Esophagus muscularis mucosa (tissue), 4 donors: ENCODE measurements around the gene RPL12. TPM values are rescaled to one million over a fixed set of nuclear protein-coding genes. Genes with fewer than 3 reads are reported as not detected.

ENCODE experiments used
- DNase-seq: peaks from one replicate; pipeline ENCODE4 v3.0.0-alpha.2; 2017; ENCODE audit errors: extremely low spot score
- H3K27ac ChIP-seq, 4 donors: fragments of 200-600 bp; sonication (generic); replicated peaks in 1 of 4; 1 replicate in 3 of 4; 2 replicates in 1 of 4; pipeline ENCODE4 v1.5.1; 2016 to 2019; ENCODE audit warnings: mild to moderate bottlenecking in 1 of 4
- H3K27me3 ChIP-seq, 4 donors: fragments of 200-600 bp; sonication (generic); one replicate each; pipeline versions ENCODE4 v1.5.1 to v1.6.0; 2016 to 2019
- H3K36me3 ChIP-seq, 4 donors: fragments of 200-600 bp; sonication (generic); one replicate each; pipeline ENCODE4 v1.5.1; 2016 to 2019
- H3K4me1 ChIP-seq, 4 donors: fragments of 200-600 bp; sonication (generic); one replicate each; pipeline ENCODE4 v1.5.1; 2016 to 2019
- H3K4me3 ChIP-seq, 4 donors: fragments of 200-600 bp; sonication (generic); 1 replicate in 2 of 4; 2 replicates in 2 of 4; pipeline ENCODE4 v1.5.1; 2016 to 2019; ENCODE audit warnings: mild to moderate bottlenecking in 4 of 4, moderate library complexity in 1 of 4
- H3K9me3 ChIP-seq, 4 donors: fragments of 200-600 bp; sonication (generic); 1 replicate in 3 of 4; 2 replicates in 1 of 4; pipeline ENCODE4 v1.5.1; 2016 to 2019
- EP300 ChIP-seq: sonication (generic); formaldehyde crosslinking; IDR thresholded peaks from one replicate; pipeline ENCODE4 v1.6.1; 2017; ENCODE audit warnings: antibody characterized with exemption
- POLR2A ChIP-seq: fragments of 450-650 bp; IDR thresholded peaks from one replicate; pipeline ENCODE4 v1.6.1; 2017; ENCODE audit warnings: antibody characterized with exemption, moderate library complexity, mild to moderate bottlenecking, low read depth
- POLR2AphosphoS5 ChIP-seq, 2 donors: sonication (generic); formaldehyde crosslinking; IDR thresholded peaks; one replicate each; pipeline ENCODE4 v1.6.1; 2017; ENCODE audit warnings: antibody characterized with exemption in 2 of 2
- WGBS: methylation state at CpG from one replicate; pipeline ENCODE4 v1.1.5; 2018; 5-methylcytosine and 5-hydroxymethylcytosine counted together
- intact Hi-C: fragments of 100-400 bp; cut with DNase I; formaldehyde crosslinking; loops from one replicate; pipeline ENCODE4 v1.15.1; 2023
- total RNA-seq, 4 donors: library from RNA; depleted of rRNA; stranded (reverse); fragments of >200 nt; gene quantifications; one replicate each; pipeline versions ENCODE4 v1.1.0 to v1.2.1, GENCODE V29; 2016
- TF ChIP-seq, protein P1 (sequence below), 3 experiments: fragments of 200-600 bp in 2 of 3; fragments of 450-650 bp in 1 of 3; sonication (generic) in 2 of 3; IDR thresholded peaks; one replicate each; pipeline ENCODE4 v1.5.1; 2017 to 2019; ENCODE audit warnings: antibody characterized with exemption in 3 of 3, mild to moderate bottlenecking in 2 of 3, moderate library complexity in 1 of 3

Gene RPL12
- total RNA-seq, 4 donors from 2014 or later = 880 to 2,334 (median 1,732) TPM

DNA sequence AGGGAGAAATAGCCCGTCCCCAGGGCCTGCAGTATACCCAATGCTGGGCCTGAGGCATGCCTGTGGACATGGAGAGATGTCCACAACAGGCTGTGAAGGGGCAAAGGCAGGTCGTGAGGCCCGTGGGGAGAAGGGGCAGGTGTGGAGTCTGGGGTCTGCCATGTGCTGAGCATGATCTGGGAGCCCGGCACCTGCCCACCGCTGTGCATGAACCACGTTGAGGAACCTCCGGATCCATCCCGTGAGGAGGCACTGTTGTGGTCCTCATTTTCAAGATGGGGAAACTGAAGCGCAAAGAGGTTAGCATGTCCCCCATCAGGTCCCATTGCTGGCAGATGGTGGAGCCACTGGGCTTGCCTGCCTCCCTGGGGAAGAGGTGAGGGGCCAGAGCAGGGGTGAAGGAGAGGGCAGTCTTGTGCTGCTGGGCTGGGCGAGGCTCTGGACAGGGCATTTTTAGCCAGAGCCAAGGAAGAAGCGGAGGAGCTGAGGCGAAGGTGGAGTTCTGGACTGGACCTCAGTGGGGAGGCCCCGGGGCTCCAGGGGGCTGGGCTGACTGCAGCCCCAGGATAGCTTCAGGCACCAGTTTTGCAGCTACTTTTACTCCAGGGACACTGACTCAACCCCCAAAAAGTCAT lies 46.6 kb upstream of the RPL12 start:
- H3K4me1 ChIP-seq = peaks cover 0 to 10% (median 7%) of the 10 kb centered on the region in 4 donors
- DNase-seq = no peak
- TF ChIP-seq POLR2A (no peak), POLR2AphosphoS5 (IDR thresholded peaks at IDR 0.05) (no peak), EP300 (no peak)
- TF ChIP-seq, protein P1, sequence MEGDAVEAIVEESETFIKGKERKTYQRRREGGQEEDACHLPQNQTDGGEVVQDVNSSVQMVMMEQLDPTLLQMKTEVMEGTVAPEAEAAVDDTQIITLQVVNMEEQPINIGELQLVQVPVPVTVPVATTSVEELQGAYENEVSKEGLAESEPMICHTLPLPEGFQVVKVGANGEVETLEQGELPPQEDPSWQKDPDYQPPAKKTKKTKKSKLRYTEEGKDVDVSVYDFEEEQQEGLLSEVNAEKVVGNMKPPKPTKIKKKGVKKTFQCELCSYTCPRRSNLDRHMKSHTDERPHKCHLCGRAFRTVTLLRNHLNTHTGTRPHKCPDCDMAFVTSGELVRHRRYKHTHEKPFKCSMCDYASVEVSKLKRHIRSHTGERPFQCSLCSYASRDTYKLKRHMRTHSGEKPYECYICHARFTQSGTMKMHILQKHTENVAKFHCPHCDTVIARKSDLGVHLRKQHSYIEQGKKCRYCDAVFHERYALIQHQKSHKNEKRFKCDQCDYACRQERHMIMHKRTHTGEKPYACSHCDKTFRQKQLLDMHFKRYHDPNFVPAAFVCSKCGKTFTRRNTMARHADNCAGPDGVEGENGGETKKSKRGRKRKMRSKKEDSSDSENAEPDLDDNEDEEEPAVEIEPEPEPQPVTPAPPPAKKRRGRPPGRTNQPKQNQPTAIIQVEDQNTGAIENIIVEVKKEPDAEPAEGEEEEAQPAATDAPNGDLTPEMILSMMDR (IDR thresholded peaks at IDR 0.05) = no peak
- H3K36me3 ChIP-seq = peaks cover 15 to 83% (median 75%) of the 10 kb centered on the region in 4 donors
- H3K9me3 ChIP-seq = no peaks in the 10 kb centered on the region
- intact Hi-C loops = no loop called here
- H3K27me3 ChIP-seq = no peaks in the 10 kb centered on the region
- no peak overlapping the region for H3K27ac ChIP-seq
- no peak overlapping the region for H3K4me3 ChIP-seq
- WGBS = 94% methylated on average over 9 of the region's 13 CpGs

DNA sequence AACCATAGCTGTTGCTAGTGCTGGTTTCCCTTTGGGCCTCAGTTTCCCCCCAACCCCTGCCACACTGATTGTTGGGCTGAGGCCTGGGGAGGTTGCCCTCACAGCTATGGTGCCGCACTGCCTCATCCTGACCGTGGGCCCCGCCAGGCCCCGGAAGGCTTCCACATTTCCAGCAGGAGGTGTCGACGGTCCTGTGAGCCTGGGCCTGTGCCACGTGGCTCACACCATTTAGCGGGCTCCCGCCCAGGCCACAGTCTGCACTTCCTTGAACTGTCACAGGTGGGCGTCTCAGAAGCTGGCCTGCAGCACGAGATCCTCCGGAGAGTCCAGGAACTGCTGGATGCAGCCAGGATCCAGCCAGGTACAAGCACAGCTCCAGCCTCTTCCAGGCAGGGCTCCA lies 45.8 kb upstream of the RPL12 start:
- intact Hi-C loops = no loop called here
- WGBS = no CpG with 5 or more reads among the region's 12 CpGs
- no peaks in the 10 kb centered on the region for H3K27me3 ChIP-seq
- H3K4me1 ChIP-seq = peaks cover 0 to 10% (median 7%) of the 10 kb centered on the region in 4 donors
- no peak overlapping the region for H3K4me3 ChIP-seq
- H3K36me3 ChIP-seq = peaks cover 15 to 84% (median 76%) of the 10 kb centered on the region in 4 donors
- H3K27ac ChIP-seq = no peak overlapping the region
- TF ChIP-seq EP300 = no peak
- TF ChIP-seq POLR2A = no peak
- TF ChIP-seq POLR2AphosphoS5 (IDR thresholded peaks at IDR 0.05) = no peak
- TF ChIP-seq, protein P1 (IDR thresholded peaks at IDR 0.05) = no peak
- DNase-seq = no peak
- H3K9me3 ChIP-seq = no peaks in the 10 kb centered on the region

DNA sequence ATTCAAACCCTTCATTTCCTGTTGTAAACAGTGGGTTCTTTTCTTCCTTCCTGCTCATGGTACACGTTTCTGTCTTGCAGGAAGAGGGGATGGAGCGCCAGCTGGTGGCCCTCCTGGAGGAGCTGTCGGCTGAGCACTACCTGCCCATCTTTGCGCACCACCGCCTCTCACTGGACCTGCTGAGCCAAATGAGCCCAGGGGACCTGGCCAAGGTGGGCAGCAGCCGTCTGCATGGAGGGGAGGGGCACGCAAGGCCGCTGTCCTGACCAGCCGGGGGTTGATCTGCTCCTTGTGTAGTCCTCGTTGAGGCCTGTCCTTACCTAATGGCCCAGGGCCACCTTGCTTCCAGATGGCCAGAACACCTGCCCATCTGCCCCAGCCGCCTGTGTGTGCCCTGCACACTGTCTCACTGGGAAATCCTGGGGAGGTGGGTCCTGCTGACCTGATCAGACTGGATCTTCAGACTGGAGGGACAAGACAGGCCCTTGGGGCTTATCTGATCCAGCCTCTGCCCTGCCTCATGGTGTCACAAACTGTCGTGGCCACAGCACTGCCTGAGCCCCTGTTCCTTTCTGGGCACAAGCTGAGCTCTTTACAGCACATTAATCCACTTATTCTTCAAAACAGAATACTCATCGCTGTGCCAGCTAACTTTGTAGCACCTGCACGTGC lies 44.8 kb upstream of the RPL12 start:
- peaks cover 0 to 10% (median 7%) of the 10 kb centered on the region in 4 donors for H3K4me1 ChIP-seq

DNA sequence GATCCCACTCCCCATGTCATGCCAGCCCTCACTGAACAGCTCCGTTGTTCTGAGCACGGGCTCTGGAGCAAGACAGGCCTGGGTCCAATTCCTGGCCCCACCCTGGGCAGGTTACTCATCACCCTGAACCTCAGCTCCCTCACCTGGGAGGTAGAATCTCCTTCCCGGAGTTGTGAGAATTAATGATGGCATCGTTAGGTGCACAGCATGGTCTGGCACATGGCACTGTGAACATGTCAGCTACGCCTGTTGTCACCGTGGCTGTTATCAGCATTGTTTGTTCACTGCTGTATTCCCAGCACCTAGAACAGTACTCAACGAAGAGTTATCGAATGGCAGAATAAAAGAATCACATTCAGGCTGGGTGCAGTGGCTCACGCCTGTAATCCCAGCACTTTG lies 43.1 kb upstream of the RPL12 start:
- intact Hi-C loops = no loop called here
- H3K4me3 ChIP-seq = no peak overlapping the region
- no peaks in the 10 kb centered on the region for H3K9me3 ChIP-seq
- WGBS = 94% methylated on average over 8 of the region's 9 CpGs
- TF ChIP-seq EP300 (no peak), POLR2A (no peak)
- H3K27ac ChIP-seq = no peak overlapping the region
- no peaks in the 10 kb centered on the region for H3K27me3 ChIP-seq
- peaks cover 15 to 93% (median 89%) of the 10 kb centered on the region in 4 donors for H3K36me3 ChIP-seq
- peaks cover 0 to 10% (median 7%) of the 10 kb centered on the region in 4 donors for H3K4me1 ChIP-seq
- no peak for DNase-seq

More for the DNA sequence above, 44.8 kb upstream of the RPL12 start:
- Histone ChIP-seq H3K9me3 (no peaks in the 10 kb centered on the region), H3K27me3 (no peaks in the 10 kb centered on the region), H3K36me3 (peaks cover 15 to 84% (median 77%) of the 10 kb centered on the region in 4 donors), H3K27ac (no peak overlapping the region), H3K4me3 (no peak overlapping the region)
- WGBS = 80% methylated on average over 8 of the region's 14 CpGs
- DNase-seq = no peak
- no peak for TF ChIP-seq EP300
- no peak for TF ChIP-seq POLR2AphosphoS5 (IDR thresholded peaks at IDR 0.05)
- TF ChIP-seq POLR2A = no peak
- TF ChIP-seq, protein P1 (IDR thresholded peaks at IDR 0.05) = no peak
- intact Hi-C loops = no loop called here

DNA sequence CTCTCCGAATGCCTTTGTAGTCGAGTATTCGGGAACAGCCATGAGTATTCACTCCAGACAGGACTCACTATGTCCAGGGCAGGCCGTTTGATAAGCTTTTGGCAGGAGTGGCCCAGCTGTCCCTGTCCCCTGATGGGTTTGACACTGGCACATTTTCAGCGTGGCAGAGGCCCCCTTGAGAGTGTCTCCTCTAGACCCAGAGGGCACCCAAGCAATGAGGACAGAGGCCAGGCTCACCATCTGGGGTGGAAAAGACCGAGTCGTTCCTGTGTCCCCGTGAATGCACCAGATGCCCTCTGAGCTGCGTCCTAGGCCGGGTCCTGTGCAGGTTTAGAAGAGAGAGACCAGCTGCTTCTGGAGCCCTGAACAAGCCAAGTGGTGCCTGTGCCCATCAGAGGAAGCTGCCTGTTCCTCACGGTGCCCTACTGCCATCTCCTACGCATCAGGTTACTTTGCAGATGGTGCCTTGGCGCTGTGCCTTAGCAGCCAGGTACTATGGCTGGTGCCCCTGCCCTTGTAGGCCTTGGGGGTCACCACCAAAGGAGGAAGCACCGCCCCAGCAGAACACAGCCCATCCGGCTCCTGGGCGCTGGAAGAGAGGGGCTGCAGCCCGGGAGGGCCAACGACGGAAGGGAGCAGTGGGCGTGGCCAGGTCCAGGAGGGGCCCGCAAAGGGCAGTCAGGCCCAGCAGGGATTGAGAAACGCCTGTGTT lies 42.5 kb upstream of the RPL12 start:
- intact Hi-C loops = no loop called here
- no peaks in the 10 kb centered on the region for H3K9me3 ChIP-seq
- no peak for DNase-seq
- TF ChIP-seq POLR2A (no peak), EP300 (no peak), POLR2AphosphoS5 (IDR thresholded peaks at IDR 0.05) (no peak)
- TF ChIP-seq, protein P1 (IDR thresholded peaks at IDR 0.05) = no peak
- no peak overlapping the region for H3K27ac ChIP-seq
- no peaks in the 10 kb centered on the region for H3K27me3 ChIP-seq
- H3K36me3 ChIP-seq = peaks cover 15 to 99% (median 92%) of the 10 kb centered on the region in 4 donors
- H3K4me3 ChIP-seq = no peak overlapping the region
- 88% methylated on average over 8 of the region's 22 CpGs for WGBS
- peaks cover 0 to 10% (median 7%) of the 10 kb centered on the region in 4 donors for H3K4me1 ChIP-seq
